Ovary (tissue), 3 donors: Measurements from ENCODE around the gene MUCL3.

Experiments used
- EP300 ChIP-seq: sonication (generic); formaldehyde crosslinking; IDR thresholded peaks from one replicate; pipeline ENCODE4 v1.6.1; 2017; ENCODE audit warnings: antibody characterized with exemption
- POLR2A ChIP-seq: fragments of 450-650 bp; IDR thresholded peaks from one replicate; pipeline ENCODE4 v1.6.1; 2017; ENCODE audit warnings: antibody characterized with exemption, mild to moderate bottlenecking, moderate library complexity
- TF ChIP-seq, protein P1 (sequence below), 3 donors: fragments of 450-650 bp in 2 of 3; fragments of 200-600 bp in 1 of 3; IDR thresholded peaks; one replicate each; pipeline versions ENCODE4 v1.5.1 to v1.8.0; 2016 to 2022; ENCODE audit warnings: antibody characterized with exemption in 3 of 3, mild to moderate bottlenecking in 1 of 3
- donor health status: DM: no; HTN: no; CAD: no.

DNA sequence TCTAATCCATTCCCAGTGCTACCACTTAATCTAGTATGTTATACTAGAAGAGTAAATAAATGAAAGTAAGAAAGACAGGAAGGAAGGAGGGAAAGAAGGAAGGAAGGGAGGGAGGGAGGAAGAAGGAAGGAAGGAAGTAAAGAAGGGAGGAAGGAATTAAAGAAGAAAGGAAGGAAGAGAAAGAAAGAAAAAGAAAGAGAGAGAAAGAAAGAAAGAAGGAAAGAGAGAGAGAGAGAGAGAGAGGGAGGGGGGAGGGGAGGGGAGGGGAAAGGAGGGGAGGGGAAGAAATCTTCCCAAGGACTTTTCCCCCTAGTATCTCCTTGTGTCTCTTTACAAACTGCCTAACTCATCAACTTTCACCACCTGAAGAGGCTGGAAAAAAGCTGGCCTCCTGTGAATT is 21.9 kb downstream of the MUCL3 start:
- no peak for TF ChIP-seq POLR2A
- TF ChIP-seq, protein P1, sequence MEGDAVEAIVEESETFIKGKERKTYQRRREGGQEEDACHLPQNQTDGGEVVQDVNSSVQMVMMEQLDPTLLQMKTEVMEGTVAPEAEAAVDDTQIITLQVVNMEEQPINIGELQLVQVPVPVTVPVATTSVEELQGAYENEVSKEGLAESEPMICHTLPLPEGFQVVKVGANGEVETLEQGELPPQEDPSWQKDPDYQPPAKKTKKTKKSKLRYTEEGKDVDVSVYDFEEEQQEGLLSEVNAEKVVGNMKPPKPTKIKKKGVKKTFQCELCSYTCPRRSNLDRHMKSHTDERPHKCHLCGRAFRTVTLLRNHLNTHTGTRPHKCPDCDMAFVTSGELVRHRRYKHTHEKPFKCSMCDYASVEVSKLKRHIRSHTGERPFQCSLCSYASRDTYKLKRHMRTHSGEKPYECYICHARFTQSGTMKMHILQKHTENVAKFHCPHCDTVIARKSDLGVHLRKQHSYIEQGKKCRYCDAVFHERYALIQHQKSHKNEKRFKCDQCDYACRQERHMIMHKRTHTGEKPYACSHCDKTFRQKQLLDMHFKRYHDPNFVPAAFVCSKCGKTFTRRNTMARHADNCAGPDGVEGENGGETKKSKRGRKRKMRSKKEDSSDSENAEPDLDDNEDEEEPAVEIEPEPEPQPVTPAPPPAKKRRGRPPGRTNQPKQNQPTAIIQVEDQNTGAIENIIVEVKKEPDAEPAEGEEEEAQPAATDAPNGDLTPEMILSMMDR (IDR thresholded peaks at IDR 0.05): no peak
- no peak for TF ChIP-seq EP300
